Fibroblast of pulmonary artery (primary cell): ENCODE results near the gene YLPM1.

Experiments
- DNase-seq: peaks from one replicate; pipeline ENCODE4 v3.0.0-alpha.2; 2010; ENCODE audit warnings: low read depth
- H3K4me3 ChIP-seq: replicated peaks from 2 replicates; pipeline ENCODE4 v1.5.1; 2011; ENCODE audit warnings: low read depth, mild to moderate bottlenecking, control low read depth, low read length, moderate library complexity
- TF ChIP-seq, protein P1 (sequence below): IDR thresholded peaks from 2 replicates; pipeline ENCODE4 v1.5.1; 2011; ENCODE audit warnings: mild to moderate bottlenecking, control low read depth, low read length, inconsistent platforms; ENCODE audit errors: missing control alignments

Gene YLPM1

DNA sequence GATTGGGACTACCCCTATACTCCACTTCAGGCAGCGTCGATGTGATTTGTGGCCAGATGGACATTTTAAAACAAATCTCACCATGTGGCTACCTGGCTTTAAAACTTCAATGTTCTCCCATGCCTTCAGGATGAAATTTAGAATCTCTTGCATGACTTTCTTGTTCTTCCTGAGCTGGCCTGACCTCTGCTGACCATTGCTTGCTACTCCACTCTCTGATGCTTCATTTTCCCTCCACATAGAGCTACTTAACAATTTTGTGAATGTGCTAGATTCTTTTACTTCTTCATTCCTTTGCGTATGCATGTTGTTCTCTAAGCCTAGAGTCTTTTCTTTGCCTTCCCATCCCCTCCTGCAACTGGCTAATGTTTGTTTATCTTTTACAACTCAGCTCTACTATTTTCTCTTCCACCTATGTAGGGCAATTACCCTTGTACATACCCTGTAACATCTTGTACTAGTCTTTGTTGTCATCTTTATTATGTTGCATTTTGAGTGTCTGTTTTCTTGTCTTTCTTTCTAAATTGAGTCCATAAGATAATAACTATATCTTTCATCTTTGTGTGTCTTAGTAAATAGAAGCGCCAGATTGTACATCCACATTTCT lies 41.2 kb downstream of the YLPM1 start:
- TF ChIP-seq, protein P1, sequence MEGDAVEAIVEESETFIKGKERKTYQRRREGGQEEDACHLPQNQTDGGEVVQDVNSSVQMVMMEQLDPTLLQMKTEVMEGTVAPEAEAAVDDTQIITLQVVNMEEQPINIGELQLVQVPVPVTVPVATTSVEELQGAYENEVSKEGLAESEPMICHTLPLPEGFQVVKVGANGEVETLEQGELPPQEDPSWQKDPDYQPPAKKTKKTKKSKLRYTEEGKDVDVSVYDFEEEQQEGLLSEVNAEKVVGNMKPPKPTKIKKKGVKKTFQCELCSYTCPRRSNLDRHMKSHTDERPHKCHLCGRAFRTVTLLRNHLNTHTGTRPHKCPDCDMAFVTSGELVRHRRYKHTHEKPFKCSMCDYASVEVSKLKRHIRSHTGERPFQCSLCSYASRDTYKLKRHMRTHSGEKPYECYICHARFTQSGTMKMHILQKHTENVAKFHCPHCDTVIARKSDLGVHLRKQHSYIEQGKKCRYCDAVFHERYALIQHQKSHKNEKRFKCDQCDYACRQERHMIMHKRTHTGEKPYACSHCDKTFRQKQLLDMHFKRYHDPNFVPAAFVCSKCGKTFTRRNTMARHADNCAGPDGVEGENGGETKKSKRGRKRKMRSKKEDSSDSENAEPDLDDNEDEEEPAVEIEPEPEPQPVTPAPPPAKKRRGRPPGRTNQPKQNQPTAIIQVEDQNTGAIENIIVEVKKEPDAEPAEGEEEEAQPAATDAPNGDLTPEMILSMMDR, result peak; percentile 85
- no peak overlapping the region for H3K4me3 ChIP-seq
- peak; percentile 82 for DNase-seq

DNA sequence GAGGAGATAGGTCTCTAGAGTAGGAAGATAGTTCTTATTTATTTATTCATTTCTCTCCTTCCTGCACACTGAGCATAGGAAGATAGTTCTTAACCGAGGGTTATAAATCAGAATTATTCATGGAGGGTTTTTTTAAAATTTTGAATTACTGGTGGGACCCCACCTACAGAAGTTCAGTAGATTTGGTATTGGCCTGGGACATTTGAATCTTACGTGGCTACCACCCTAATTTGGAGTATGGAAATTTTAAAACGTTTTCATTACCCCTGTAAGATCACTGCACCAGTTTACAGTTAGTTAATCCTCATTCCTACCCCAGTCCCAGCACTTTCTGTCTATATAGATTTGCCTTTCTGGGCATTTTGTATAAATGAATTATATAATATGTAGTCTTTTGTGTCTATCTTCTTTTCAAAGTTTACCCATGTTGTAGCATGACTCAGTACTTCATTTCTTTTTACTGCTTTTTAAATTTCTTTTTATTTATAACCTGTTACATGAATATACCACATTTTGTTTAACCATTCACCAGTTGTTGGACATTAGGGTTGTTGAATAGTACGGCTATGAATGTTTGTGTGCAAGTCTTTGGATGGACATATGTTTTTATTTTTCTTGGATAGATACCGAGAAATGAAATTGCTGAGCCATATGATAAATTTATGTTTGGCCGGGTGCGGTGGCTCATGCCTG lies 44.9 kb downstream of the YLPM1 start:
- DNase-seq, result no peak
- no peak overlapping the region for H3K4me3 ChIP-seq
- TF ChIP-seq, protein P1, result no peak

DNA sequence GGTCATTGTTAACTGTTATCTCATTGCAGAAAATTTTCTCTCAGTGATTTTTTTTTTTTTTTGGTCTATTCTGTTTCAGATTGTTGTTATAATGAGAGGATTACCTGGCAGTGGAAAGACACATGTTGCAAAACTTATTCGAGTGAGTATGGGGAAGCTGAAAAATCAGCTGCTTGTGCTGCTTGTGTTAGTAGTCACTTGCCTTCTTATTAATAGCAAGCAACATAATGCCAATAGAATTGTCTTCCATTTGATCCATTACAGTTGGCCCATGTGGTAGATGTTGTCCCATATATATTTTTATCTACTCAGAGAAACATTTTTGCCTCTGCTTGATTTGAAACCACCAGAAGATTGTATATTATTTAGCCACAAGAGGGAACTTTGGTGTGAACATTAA lies 53.0 kb downstream of the YLPM1 start:
- DNase-seq, result no peak
- no peak overlapping the region for H3K4me3 ChIP-seq
- TF ChIP-seq, protein P1, result no peak

DNA sequence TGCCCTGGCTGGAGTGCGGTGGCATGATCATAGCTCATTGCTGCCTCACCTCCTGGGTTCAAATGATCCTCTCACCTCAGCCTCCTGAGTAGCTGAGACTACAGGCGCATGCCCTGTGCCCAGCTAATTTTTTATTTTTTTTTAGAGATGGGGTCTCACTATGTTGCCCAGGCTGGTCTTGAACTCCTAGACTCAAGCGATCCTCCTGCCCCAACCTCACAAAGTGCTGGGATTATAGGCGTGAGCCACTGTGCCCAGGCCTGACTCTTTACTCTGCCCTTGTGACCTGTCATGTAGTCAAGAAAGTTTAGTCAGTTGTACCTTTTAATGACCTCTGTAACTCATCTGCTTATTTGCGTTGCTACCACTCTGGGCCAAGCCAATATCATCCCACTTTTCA lies 57.2 kb downstream of the YLPM1 start:
- H3K4me3 ChIP-seq, result no peak overlapping the region
- DNase-seq, result no peak
- TF ChIP-seq, protein P1, result no peak

DNA sequence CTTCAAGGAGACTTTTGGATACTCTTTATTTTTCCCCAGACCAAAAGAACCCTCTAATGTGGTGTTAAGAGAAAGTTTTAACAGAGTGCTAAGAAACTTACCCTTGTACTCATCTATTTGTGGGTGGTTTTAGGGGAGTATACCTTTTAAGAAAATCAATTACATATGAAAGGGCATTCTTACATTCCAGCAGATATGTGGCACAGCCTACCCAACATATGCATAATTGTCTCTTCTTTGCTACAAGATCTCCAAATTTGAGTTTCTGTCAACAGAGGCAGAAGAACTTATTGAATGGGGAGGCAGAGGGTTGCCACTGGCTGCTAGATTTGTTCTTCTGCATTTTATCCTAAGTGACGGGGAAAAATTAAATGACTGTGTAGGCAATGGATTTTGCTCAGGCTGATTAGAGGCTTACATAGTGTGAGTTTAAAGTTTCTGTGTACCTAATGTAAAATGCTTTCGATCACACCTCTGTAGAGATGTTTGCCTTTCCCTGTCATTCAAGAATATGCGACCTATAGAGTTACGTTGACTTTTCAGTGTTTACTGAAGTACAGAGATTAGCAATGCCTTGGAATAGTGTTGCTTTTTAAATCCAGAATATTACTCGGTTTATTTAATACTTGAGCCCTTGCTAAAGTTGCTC lies 58.3 kb downstream of the YLPM1 start:
- TF ChIP-seq, protein P1, result no peak
- DNase-seq, result no peak
- no peak overlapping the region for H3K4me3 ChIP-seq

DNA sequence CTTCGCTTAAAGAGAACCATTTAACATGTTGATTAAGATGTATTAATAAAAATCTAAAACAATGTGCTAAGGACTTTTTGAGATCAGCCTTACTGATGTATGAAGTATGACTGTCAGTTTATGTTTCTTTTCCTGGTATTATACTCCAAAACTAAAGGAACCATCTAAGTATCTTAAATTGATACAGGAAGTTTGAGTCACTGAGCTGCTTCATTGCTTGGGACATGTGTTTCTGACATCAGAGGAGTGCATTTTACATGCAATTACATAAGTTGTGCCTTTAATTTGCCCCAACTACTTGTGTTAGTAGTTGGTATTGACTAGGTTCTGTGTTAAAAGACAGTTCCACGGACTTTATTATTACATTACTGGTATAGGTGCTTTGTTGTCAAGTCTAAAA lies 61.9 kb downstream of the YLPM1 start:
- no peak overlapping the region for H3K4me3 ChIP-seq
- DNase-seq, result peak; percentile 66
- TF ChIP-seq, protein P1, result no peak
